Endodermal cell (in vitro differentiated cells): Measurements from ENCODE around the gene ARHGAP10. TPM values are rescaled to one million over a fixed set of nuclear protein-coding genes. Genes with fewer than 3 reads are reported as not detected.

Source experiments
- DNase-seq: peaks from one replicate; pipeline ENCODE4 v3.0.0-alpha.2; 2017
- H3K27ac ChIP-seq: 2 replicates; pipeline ENCODE4 v1.5.1; 2013; ENCODE audit warnings: mild to moderate bottlenecking, low read depth, low read length, moderate library complexity
- H3K27me3 ChIP-seq: 2 replicates; pipeline ENCODE4 v1.6.1; 2013; ENCODE audit warnings: mild to moderate bottlenecking, low read length, moderate library complexity; ENCODE audit not compliant: insufficient read depth, control insufficient read depth, poor library complexity, severe bottlenecking
- H3K36me3 ChIP-seq: 2 replicates; pipeline ENCODE4 v1.7.0; 2013; ENCODE audit warnings: mild to moderate bottlenecking, low read length, moderate library complexity; ENCODE audit not compliant: control insufficient read depth, insufficient read depth
- H3K4me1 ChIP-seq: one replicate; pipeline ENCODE4 v1.7.0; 2013; ENCODE audit warnings: low read length; ENCODE audit not compliant: control insufficient read depth, insufficient read depth
- H3K4me3 ChIP-seq: 2 replicates; pipeline ENCODE4 v1.5.1; 2013; ENCODE audit warnings: mild to moderate bottlenecking, low read length, moderate library complexity
- H3K9ac ChIP-seq: 2 replicates; pipeline ENCODE4 v1.6.1; 2013; ENCODE audit warnings: mild to moderate bottlenecking, low read length, moderate library complexity; ENCODE audit not compliant: poor library complexity, severe bottlenecking; ENCODE audit errors: extremely low read depth
- H3K9me3 ChIP-seq: 2 replicates; pipeline ENCODE4 v1.6.1; 2013; ENCODE audit warnings: mild to moderate bottlenecking, low read length, moderate library complexity; ENCODE audit not compliant: control insufficient read depth
- H3K27ac Mint-ChIP-seq: 2 replicates; pipeline ENCODE4 v1.8.0; 2020; ENCODE audit warnings: mixed read lengths
- H3K27me3 Mint-ChIP-seq: 2 replicates; pipeline ENCODE4 v1.8.0; 2021; ENCODE audit warnings: mild to moderate bottlenecking, mixed read lengths; ENCODE audit not compliant: insufficient read depth
- H3K36me3 Mint-ChIP-seq: 2 replicates; pipeline ENCODE4 v1.8.0; 2020; ENCODE audit warnings: low read depth, mixed read lengths
- H3K4me1 Mint-ChIP-seq: 2 replicates; pipeline ENCODE4 v1.8.0; 2020; ENCODE audit warnings: mixed read lengths
- H3K4me3 Mint-ChIP-seq: 2 replicates; pipeline ENCODE4 v1.8.0; 2020; ENCODE audit warnings: mild to moderate bottlenecking, moderate library complexity, mixed read lengths
- H3K9me3 Mint-ChIP-seq: 2 replicates; pipeline ENCODE4 v1.8.0; 2020; ENCODE audit warnings: mild to moderate bottlenecking, mixed read lengths
- WGBS, 2 experiments: methylation state at CpG; one replicate each; pipeline versions ENCODE4 v1.1.5 to v1.1.7; 2013; ENCODE audit warnings: missing lambda C conversion rate in 2 of 2, mixed read lengths in 1 of 2; ENCODE audit not compliant: insufficient coverage in 1 of 2, insufficient read length in 1 of 2; 5-methylcytosine and 5-hydroxymethylcytosine counted together
- total RNA-seq, 2 donors: library from RNA; stranded (reverse); fragmentation: NEBNext Ultra II Directional in 1 of 2; extraction: Animal tissue kit (Norgen Biotek cat#: 25700) in 1 of 2; gene quantifications; 2 replicates in 1 of 2; 3 replicates in 1 of 2; pipeline ENCODE4 v1.2.1, GENCODE V29; 2021
- TF ChIP-seq, protein P1 (sequence below): fragments of 200-600 bp; sonication (generic); conservative IDR thresholded peaks from 2 replicates; pipeline ENCODE4 v1.5.0; 2021; ENCODE audit warnings: antibody characterized with exemption, mild to moderate bottlenecking

Gene ARHGAP10
- total RNA-seq, 2 donors from 2014 or later, result 9.1 to 11.8 TPM

DNA sequence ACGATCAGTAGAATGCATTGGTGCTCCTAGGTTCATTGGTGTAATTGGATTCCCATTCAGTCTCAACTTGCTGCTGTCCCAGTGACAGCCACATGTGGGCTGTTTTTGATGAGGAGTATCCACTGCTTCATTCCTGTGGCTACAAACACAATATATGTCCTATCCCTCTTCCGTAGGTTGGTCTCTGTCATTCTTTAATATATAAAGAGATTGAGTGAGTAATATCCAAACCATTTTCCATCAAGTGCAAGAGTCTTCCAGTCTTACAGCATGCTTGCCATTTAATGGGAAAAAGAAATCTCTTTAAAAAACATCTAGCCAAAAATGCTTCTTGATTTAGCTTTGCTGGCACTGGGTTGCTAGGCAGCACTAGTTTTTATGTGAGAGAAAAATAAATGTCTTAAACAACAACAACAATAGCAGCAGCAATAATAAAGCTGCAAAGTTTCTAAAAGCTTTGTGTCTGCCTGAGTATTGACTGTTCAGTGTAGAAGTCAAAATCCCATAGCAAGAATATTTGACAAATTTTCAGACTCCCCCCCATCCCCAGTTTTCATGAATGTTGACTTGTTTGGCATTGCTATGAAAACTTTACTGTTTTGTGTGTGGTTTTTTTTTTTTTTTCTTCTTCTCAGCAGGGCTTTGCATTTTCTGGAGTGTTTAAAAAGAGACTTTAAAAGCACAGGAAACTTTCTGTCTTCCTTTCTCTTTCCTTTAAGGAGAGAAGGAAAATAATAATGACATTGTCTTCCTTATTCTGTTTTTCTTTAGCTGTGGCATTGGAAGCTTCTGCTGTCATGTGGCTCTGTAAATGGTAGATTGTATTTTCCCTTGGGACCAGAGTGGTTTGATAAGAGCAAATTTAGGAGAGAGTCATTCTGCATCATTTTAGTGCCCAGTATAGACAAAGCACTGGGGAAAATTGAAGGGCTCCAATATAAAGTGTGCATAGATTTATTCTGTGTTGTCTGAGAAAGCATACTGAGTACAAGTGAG lies 244.3 kb downstream of the ARHGAP10 start:
- Histone ChIP-seq H3K27ac (no peak overlapping the region), H3K27me3 (no peaks in the 10 kb centered on the region), H3K9me3 (peaks cover 10% of the 10 kb centered on the region), H3K4me1 (no peaks in the 10 kb centered on the region), H3K36me3 (no peaks in the 10 kb centered on the region), H3K9ac (no peak overlapping the region), H3K4me3 (no peak overlapping the region)
- Mint-ChIP-seq H3K9me3 (peaks cover 26% of the 10 kb centered on the region), H3K4me1 (no peaks in the 10 kb centered on the region), H3K4me3 (no peak overlapping the region), H3K27ac (no peak overlapping the region), H3K36me3 (peaks cover 19% of the 10 kb centered on the region), H3K27me3 (no peaks in the 10 kb centered on the region)
- WGBS, 2 experiments, result 89% methylated on average over 1 of the region's 2 CpGs; no CpG with 5 or more reads in 1 of the 2 experiments
- DNase-seq, result no peak
- TF ChIP-seq, protein P1, sequence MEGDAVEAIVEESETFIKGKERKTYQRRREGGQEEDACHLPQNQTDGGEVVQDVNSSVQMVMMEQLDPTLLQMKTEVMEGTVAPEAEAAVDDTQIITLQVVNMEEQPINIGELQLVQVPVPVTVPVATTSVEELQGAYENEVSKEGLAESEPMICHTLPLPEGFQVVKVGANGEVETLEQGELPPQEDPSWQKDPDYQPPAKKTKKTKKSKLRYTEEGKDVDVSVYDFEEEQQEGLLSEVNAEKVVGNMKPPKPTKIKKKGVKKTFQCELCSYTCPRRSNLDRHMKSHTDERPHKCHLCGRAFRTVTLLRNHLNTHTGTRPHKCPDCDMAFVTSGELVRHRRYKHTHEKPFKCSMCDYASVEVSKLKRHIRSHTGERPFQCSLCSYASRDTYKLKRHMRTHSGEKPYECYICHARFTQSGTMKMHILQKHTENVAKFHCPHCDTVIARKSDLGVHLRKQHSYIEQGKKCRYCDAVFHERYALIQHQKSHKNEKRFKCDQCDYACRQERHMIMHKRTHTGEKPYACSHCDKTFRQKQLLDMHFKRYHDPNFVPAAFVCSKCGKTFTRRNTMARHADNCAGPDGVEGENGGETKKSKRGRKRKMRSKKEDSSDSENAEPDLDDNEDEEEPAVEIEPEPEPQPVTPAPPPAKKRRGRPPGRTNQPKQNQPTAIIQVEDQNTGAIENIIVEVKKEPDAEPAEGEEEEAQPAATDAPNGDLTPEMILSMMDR, result peak; percentile 27

DNA sequence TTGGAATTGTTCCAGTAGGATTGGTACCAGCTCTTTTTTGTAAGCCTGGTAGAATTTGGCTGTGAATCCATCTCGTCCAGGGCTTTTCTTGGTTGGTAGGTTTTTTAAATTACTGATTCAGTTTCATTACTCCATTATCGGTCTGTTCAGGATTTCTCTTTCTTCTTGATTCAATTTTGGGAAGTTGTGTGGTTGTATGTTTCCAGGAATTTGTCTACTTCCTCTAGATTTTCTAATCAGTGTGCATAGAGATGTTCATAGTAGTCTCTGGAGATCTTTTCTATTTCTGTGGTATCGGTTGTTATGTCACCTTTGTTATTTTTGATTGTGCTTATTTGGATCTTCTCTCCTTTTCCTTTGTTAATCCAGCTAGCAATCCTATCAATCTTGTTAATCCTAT lies 248.7 kb downstream of the ARHGAP10 start:
- Histone ChIP-seq H3K27ac (no peak overlapping the region), H3K9me3 (peaks cover 10% of the 10 kb centered on the region), H3K27me3 (no peaks in the 10 kb centered on the region), H3K9ac (no peak overlapping the region), H3K4me1 (no peaks in the 10 kb centered on the region), H3K4me3 (no peak overlapping the region), H3K36me3 (no peaks in the 10 kb centered on the region)
- 91% methylated on average over 3 of the region's 3 CpGs; no CpG with 5 or more reads in 1 of the 2 experiments for WGBS, 2 experiments
- peaks cover 17% of the 10 kb centered on the region for H3K36me3 Mint-ChIP-seq
- no peaks in the 10 kb centered on the region for H3K27me3 Mint-ChIP-seq
- H3K9me3 Mint-ChIP-seq, result peaks cover 25% of the 10 kb centered on the region
- peaks cover 1% of the 10 kb centered on the region for H3K4me1 Mint-ChIP-seq
- TF ChIP-seq, protein P1, result no peak
- H3K27ac Mint-ChIP-seq, result no peak overlapping the region
- no peak overlapping the region for H3K4me3 Mint-ChIP-seq
- no peak for DNase-seq

DNA sequence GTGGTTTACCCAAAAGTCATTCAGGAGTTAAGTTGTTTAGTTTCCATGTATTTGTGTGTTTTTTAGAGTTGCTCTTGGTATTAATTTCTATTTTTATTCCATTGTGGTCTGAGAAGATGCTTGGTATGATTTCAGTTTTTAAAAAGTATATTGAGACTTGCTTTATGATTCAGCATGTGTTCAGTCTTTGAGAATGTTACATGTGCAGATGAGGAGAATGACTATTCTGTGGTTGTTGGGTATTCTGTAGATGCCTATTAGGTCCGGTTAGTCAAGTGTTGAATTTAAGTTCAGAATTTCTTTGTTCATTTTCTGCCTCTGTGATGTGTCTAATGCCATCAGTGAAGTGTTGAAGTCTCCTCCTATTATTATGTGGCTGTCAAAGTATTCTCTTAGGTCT lies 249.4 kb downstream of the ARHGAP10 start:
- no peaks in the 10 kb centered on the region for H3K27me3 Mint-ChIP-seq
- DNase-seq, result no peak
- Histone ChIP-seq H3K9me3 (peaks cover 10% of the 10 kb centered on the region), H3K27me3 (no peaks in the 10 kb centered on the region), H3K9ac (no peak overlapping the region), H3K4me3 (no peak overlapping the region), H3K36me3 (no peaks in the 10 kb centered on the region), H3K4me1 (peaks cover under 1% of the 10 kb centered on the region), H3K27ac (no peak overlapping the region)
- no peak overlapping the region for H3K4me3 Mint-ChIP-seq
- TF ChIP-seq, protein P1, result no peak
- peaks cover 17% of the 10 kb centered on the region for H3K36me3 Mint-ChIP-seq
- 100% methylated on average over 1 of the region's 1 CpG; no CpG with 5 or more reads in 1 of the 2 experiments for WGBS, 2 experiments
- peaks cover 25% of the 10 kb centered on the region for H3K9me3 Mint-ChIP-seq
- peaks cover 2% of the 10 kb centered on the region for H3K4me1 Mint-ChIP-seq
- H3K27ac Mint-ChIP-seq, result no peak overlapping the region
